Naive B cell (primary cell): ENCODE measurements around the gene THADA. TPM values are rescaled to one million over a fixed set of nuclear protein-coding genes. Genes with fewer than 3 reads are reported as not detected.

ENCODE experiments used
- ATAC-seq, 2 donors: fragments of 150-1000 bp; cut with Tn5 transposase; 2 replicates each; pipeline ENCODE4 v1.10.0; 2021; ENCODE audit warnings: low read depth in 2 of 2, mild to moderate bottlenecking in 2 of 2, moderate library complexity in 2 of 2
- DNase-seq: peaks from one replicate; pipeline ENCODE4 v3.0.0; 2022
- H3K27ac Mint-ChIP-seq, 6 donors: one replicate each; pipeline ENCODE4 v1.8.0; 2020 to 2022; ENCODE audit warnings: mild to moderate bottlenecking in 6 of 6, mixed read lengths in 6 of 6, moderate library complexity in 5 of 6, inconsistent platforms in 2 of 6
- H3K27me3 Mint-ChIP-seq, 3 donors: one replicate each; pipeline ENCODE4 v1.8.0; 2021 to 2022; ENCODE audit warnings: mixed read lengths in 3 of 3, mild to moderate bottlenecking in 1 of 3
- H3K36me3 Mint-ChIP-seq, 2 donors: one replicate each; pipeline ENCODE4 v1.8.0; 2020 to 2022; ENCODE audit warnings: mixed read lengths in 2 of 2, inconsistent platforms in 1 of 2, mild to moderate bottlenecking in 1 of 2
- H3K4me1 Mint-ChIP-seq, 3 donors: one replicate each; pipeline ENCODE4 v1.8.0; 2020 to 2022; ENCODE audit warnings: mixed read lengths in 3 of 3, inconsistent platforms in 1 of 3, mild to moderate bottlenecking in 1 of 3, moderate library complexity in 1 of 3
- H3K4me3 Mint-ChIP-seq, 8 donors: one replicate each; pipeline ENCODE4 v1.8.0; 2020 to 2022; ENCODE audit warnings: mild to moderate bottlenecking in 8 of 8, mixed read lengths in 8 of 8, moderate library complexity in 8 of 8, inconsistent platforms in 2 of 8
- H3K9me3 Mint-ChIP-seq, 7 donors: one replicate each; pipeline ENCODE4 v1.8.0; 2020 to 2022; ENCODE audit warnings: mixed read lengths in 7 of 7, mild to moderate bottlenecking in 5 of 7, inconsistent platforms in 2 of 7, moderate library complexity in 1 of 7
- polyA plus RNA-seq, 6 donors: library from polyadenylated mRNA; unstranded; fragments of 300-500 nt; fragmentation: Illumina TruSeq; gene quantifications; one replicate each; pipeline ENCODE4 v1.2.3, GENCODE V29; 2021; ENCODE audit warnings: low read depth in 6 of 6

Gene THADA
- polyA plus RNA-seq, 6 donors from 2014 or later: 8.3 to 20.2 (median 13.0) TPM

DNA sequence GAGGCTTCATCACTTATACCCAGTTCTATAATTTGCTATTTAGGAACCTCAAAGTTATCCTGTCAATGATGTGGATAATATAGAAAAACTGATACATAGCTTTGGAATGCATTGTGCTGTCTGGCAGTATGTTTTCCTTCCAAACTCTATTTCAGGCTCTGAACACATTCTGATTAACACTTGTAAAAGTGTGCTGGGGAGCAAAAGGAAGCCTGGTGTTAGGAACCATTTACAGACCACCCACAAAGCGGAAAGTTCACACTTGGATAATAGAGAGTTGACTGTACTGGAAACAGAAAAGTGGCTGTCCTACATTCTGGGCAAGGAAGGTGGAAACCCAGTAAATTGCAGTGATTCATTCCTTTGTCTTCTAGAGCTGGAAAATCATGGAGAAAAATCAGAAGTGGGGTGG is 254.9 kb downstream of the THADA start:
- Mint-ChIP-seq H3K27me3 (no peaks in the 10 kb centered on the region), H3K27ac (peak overlapping the region in 1 of 6 donors; percentile 2), H3K9me3 (no peaks in the 10 kb centered on the region), H3K4me1 (no peaks in the 10 kb centered on the region), H3K4me3 (no peak overlapping the region), H3K36me3 (peaks cover 32 to 49% of the 10 kb centered on the region in 2 donors)
- ATAC-seq (no peak), DNase-seq (no peak)

DNA sequence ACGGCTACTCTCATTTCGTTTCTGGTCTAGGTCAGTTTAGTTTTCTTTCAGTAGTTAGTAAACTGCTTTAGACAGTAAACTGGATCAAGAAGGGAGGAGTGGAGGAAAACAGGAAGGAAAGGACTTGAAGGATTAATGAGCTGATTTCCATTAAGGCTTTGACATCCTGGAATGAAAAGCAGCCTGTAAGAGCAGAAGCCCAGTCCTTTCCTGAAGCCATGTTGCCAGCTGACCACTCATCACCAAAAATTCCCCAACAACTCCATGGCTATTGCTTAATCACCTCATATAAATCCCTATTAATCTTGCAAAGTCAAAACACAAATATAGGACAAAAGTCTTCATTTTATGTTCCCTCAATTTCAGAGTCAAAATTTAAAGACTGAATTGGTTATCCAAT is 255.8 kb downstream of the THADA start:
- Mint-ChIP-seq H3K36me3 (peaks cover 32 to 52% of the 10 kb centered on the region in 2 donors), H3K9me3 (no peaks in the 10 kb centered on the region), H3K4me3 (no peak overlapping the region), H3K27me3 (no peaks in the 10 kb centered on the region), H3K27ac (no peak overlapping the region), H3K4me1 (no peaks in the 10 kb centered on the region)
- ATAC-seq: no peak
- DNase-seq: no peak

DNA sequence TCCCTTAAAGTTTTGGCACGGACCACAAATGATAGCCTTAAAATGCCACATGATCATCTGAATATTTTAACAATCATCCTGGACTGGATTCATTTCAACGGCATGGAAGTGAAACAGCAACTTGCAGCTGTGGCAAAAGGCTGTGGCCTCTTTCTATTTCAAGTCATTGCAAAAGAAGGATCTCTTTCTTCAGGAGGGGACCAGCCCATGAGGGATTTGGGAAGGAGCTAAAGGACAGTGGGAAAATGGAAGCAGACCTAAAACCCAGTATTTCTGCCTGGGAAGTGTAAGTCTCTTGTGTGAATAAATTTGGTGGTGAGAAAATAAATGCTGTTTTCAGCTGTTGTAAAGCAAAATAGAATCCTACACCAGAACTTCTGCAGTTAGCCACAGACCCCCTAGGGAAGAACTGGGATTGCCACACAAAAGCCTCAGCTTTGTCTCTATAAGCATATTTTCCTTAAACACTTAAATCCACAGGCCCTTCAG is 262.1 kb downstream of the THADA start:
- Mint-ChIP-seq H3K27ac (peak overlapping the region in 2 of 6 donors; percentile 34 to 46), H3K4me1 (peaks cover 0 to 4% (median 3%) of the 10 kb centered on the region in 3 donors), H3K4me3 (no peak overlapping the region), H3K27me3 (no peaks in the 10 kb centered on the region), H3K9me3 (no peaks in the 10 kb centered on the region), H3K36me3 (peaks cover 12 to 42% of the 10 kb centered on the region in 2 donors)
- DNase-seq (no peak), ATAC-seq (no peak)

DNA sequence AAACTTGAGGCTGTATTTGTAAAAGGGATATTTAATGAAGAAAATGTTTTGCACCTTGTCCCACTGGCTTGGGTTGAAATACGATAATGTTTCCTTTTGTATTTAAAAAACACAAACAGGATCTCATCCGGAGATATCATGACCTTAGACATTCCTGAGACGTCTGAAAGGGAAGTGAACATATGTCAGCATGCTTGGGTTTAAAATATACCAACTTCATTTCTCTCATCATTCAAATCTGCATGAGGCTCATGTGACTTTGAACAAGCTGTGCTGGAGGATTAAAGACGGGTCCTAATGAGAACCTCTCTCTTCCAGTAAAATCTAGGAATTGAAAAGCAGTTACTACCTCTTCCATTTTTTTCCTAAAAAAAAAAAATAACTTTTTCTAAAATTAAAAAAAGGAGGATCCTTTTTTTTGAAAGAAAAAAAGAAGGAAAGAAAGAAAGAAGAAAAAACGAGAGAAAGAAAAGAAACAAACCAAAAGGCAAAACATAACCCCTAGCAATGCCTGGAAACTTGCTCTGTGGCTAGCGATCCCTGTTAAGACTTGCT is 262.7 kb downstream of the THADA start:
- DNase-seq (no peak), ATAC-seq (no peak)
- H3K4me1 Mint-ChIP-seq: peaks cover 0 to 4% (median 3%) of the 10 kb centered on the region in 3 donors
- H3K36me3 Mint-ChIP-seq: peaks cover 12 to 38% of the 10 kb centered on the region in 2 donors
- peak overlapping the region in 1 of 6 donors; percentile 34 for H3K27ac Mint-ChIP-seq
- no peak overlapping the region for H3K4me3 Mint-ChIP-seq
- no peaks in the 10 kb centered on the region for H3K9me3 Mint-ChIP-seq
- no peaks in the 10 kb centered on the region for H3K27me3 Mint-ChIP-seq

DNA sequence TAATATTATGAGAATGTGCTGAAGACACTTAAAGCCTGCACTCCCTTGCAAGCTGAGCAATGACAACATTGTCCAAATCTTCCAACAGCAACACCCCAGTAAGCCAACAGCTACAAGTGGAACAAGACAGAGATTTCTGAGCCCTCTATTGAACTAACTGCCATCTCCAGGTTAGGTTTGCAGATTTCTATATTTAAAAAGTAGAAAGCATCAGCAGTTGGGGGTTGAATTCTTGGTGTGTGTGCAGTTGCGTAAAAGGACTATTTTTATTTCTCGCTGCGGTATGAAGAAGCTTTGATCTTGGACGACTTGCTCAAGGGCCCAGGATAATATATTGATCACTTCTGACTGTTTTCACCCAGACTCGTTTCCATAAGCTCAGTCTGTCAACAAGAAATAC is 263.2 kb downstream of the THADA start:
- peaks cover 0 to 4% (median 3%) of the 10 kb centered on the region in 3 donors for H3K4me1 Mint-ChIP-seq
- H3K27me3 Mint-ChIP-seq: no peaks in the 10 kb centered on the region
- ATAC-seq (no peak), DNase-seq (no peak)
- H3K27ac Mint-ChIP-seq: no peak overlapping the region
- peaks cover 12 to 37% of the 10 kb centered on the region in 2 donors for H3K36me3 Mint-ChIP-seq
- H3K4me3 Mint-ChIP-seq: no peak overlapping the region
- no peaks in the 10 kb centered on the region for H3K9me3 Mint-ChIP-seq

DNA sequence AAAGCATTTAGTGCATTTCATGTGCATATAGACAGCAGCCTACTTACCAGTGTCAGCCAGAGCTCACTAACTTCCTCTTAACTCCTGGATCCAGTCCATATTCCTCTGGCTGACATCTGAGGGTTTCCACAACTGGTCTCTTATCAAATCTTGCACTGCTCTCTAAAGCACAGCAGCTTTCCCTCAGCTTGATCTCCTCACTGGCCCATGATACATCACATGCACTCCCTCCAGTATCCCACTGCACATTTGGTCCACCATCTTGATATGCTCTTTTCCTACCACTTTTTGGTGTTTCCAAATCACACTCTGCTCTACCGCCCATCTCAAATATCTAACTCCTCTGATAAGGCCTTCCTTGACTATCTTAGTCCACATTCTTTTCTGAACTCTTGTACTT is 264.4 kb downstream of the THADA start:
- Mint-ChIP-seq H3K4me1 (peaks cover 3 to 4% (median 4%) of the 10 kb centered on the region in 3 donors), H3K27me3 (no peaks in the 10 kb centered on the region), H3K36me3 (peaks cover 21 to 25% of the 10 kb centered on the region in 2 donors), H3K27ac (no peak overlapping the region), H3K4me3 (no peak overlapping the region), H3K9me3 (no peaks in the 10 kb centered on the region)
- ATAC-seq (no peak), DNase-seq (no peak)

DNA sequence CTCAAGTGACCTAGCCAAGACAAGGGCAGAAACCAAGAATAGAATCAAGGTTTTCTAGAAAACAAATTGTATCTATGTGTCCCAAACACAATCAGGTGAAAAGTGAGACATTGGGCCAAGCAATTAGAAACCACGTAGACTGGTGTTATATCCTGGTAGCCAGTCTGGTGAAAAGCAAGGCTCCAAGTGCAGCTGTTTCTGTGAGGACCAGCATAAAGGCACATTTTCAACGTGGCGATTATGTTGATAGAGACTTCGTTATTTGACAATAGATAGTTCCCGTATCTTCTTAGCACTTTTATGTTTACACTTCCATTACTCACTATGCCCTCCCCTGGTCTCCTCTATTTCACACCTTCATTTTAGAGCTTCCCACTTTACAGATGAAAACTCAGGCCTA is 266.2 kb downstream of the THADA start:
- Mint-ChIP-seq H3K9me3 (no peaks in the 10 kb centered on the region), H3K27ac (no peak overlapping the region), H3K4me1 (peaks cover 3 to 4% (median 4%) of the 10 kb centered on the region in 3 donors), H3K36me3 (peaks cover 17 to 39% of the 10 kb centered on the region in 2 donors), H3K27me3 (no peaks in the 10 kb centered on the region), H3K4me3 (no peak overlapping the region)
- ATAC-seq (no peak), DNase-seq (no peak)

DNA sequence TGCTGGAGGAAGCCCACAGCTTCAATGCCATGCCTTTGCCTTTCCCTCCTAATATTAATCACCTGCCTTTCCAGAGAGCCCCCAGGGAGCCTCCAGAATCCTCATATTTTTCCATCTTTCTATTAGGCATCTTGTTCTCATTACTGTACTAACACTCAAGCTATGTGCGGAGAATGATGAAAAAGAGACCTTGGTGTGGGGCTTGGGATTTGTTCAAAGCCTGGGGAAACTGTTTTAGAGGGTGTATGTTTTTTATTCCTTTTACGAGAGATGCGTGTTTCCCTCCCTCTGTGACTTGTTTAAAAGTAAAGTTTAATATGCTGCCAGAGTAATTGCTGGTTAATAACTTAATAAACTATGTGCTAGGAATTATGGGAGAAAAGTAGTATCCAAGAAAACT is 267.0 kb downstream of the THADA start:
- peaks cover 0 to 4% (median under 1%) of the 10 kb centered on the region in 3 donors for H3K4me1 Mint-ChIP-seq

DNA sequence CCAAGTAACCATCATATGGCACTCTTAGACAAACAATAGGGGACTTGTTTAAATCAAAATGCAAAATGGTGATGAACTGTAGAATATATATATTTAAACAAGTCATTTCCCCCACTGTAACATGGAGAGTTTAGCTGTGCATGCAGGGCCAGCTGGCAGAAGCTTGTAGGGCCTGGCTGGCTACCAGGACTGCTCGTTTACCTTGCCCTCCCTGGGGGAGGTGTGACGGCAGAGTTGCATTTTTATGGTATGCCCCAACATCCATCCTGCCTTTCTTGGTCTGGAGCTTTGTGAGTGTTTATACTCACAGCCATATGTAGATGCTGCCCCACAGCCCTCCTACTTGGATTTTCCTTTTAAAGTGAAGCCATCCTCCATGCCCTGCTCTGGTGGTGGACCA is 267.7 kb downstream of the THADA start:
- peaks cover 0 to 4% (median 0%) of the 10 kb centered on the region in 3 donors for H3K4me1 Mint-ChIP-seq
- H3K27me3 Mint-ChIP-seq: no peaks in the 10 kb centered on the region
- no peak for DNase-seq
- H3K27ac Mint-ChIP-seq: no peak overlapping the region
- H3K36me3 Mint-ChIP-seq: peaks cover 21 to 40% of the 10 kb centered on the region in 2 donors
- H3K4me3 Mint-ChIP-seq: no peak overlapping the region
- no peak for ATAC-seq
- H3K9me3 Mint-ChIP-seq: no peaks in the 10 kb centered on the region

More for the DNA sequence above, 267.0 kb downstream of the THADA start:
- Mint-ChIP-seq H3K9me3 (no peaks in the 10 kb centered on the region), H3K27me3 (no peaks in the 10 kb centered on the region), H3K36me3 (peaks cover 20 to 39% of the 10 kb centered on the region in 2 donors), H3K4me3 (no peak overlapping the region), H3K27ac (no peak overlapping the region)
- DNase-seq (no peak), ATAC-seq (no peak)

DNA sequence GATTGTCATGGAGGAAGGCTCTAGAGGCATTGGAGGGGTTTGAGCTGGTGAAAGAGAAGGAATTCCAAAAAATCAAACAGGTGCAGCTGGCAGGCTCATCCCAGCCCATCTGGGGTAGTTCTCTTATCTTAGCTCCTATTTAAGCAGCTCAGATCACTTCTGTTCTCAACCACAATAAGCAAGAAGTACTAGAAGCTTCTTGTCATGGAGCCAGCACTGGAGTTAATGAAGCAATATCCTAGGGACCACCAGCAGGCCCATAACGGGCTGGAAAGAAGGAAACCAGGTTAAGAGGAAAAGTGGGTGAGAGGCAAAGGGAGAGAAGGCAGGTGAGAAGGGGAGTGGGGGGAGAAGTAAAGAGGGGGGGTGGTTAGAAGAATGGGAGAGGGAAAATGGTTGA is 268.7 kb downstream of the THADA start:
- peaks cover 0 to 4% (median 0%) of the 10 kb centered on the region in 3 donors for H3K4me1 Mint-ChIP-seq
- H3K36me3 Mint-ChIP-seq: peaks cover 10 to 43% of the 10 kb centered on the region in 2 donors
- DNase-seq (no peak), ATAC-seq (no peak)
- H3K4me3 Mint-ChIP-seq: no peak overlapping the region
- no peaks in the 10 kb centered on the region for H3K9me3 Mint-ChIP-seq
- H3K27me3 Mint-ChIP-seq: no peaks in the 10 kb centered on the region
- peak overlapping the region in 2 of 6 donors; percentile 25 to 52 for H3K27ac Mint-ChIP-seq

DNA sequence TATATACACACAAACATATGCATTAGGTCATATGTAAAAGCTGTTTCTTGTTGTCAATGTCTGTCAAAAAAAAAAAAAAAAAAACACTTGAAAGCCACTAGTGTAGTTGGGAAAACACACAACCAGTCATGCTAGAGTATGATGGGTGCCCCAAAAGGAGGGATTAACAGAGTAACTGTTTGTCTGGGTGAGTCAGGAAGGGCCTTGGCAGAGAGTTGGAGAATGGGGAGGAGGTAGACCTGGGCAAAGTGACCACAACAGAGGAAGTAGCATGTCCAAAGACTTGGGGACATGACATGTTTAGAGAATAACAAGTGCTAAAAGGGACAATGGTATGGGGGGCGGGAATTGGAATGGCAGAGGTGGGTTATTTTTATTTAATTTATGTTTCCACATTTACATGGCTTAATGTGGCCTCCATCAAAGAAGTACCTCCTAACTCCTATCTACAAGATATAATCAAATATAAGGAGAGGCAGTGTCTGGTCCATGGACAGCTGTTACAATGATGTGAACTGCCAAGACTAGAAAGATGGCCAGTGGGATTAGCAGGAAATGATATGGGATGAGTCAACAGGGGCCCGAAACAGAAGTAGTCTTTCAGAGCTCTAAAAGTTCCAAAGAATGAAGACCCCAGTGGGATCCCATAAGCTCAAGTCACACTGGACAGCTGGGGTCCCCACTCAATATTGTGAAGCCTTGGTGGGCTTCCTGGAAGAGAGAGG is 269.6 kb downstream of the THADA start:
- no peak overlapping the region for H3K4me3 Mint-ChIP-seq
- no peaks in the 10 kb centered on the region for H3K27me3 Mint-ChIP-seq
- H3K4me1 Mint-ChIP-seq: peaks cover 0 to 4% (median 0%) of the 10 kb centered on the region in 3 donors
- peaks cover 13 to 43% of the 10 kb centered on the region in 2 donors for H3K36me3 Mint-ChIP-seq
- H3K27ac Mint-ChIP-seq: peak overlapping the region in 2 of 6 donors; percentile 52 to 60
- H3K9me3 Mint-ChIP-seq: no peaks in the 10 kb centered on the region
- ATAC-seq (no peak), DNase-seq (no peak)

DNA sequence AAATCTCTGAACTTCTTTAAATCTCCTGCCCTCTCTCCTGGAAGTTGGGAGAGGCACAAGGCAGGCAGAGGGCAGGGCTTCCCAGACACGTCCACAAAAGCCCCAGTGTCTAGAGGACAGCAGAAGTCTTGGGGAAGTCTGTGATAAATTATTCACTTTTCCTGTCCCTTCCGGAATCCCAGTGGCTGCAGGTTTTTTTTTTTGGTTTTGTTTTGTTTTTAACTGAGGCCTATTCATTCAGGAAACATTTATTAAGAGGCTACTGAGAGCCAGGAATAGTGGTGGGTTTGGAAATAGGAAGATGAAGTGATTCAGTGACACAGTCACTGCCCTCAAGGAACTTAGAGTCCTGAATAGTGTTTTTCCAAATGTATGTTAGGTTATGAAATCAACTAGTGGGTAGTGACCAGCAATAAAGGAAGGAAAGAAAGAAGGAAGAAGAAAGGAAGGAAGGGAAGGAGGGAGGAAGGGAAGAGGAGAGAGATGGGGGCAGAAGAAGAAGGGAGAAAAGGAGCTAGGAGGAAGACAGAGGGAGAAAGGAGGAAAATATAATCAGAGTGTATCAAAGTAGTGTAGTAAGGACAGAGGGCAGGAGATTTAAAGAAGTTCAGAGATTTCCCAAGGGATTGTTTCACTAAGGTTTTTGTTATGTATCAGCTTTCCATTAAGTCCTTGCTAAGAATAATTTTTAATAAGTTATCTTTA is 270.6 kb downstream of the THADA start:
- Mint-ChIP-seq H3K36me3 (peaks cover 17 to 41% of the 10 kb centered on the region in 2 donors), H3K27me3 (no peaks in the 10 kb centered on the region), H3K4me3 (peak overlapping the region in 1 of 8 donors; percentile 1), H3K4me1 (peaks cover 0 to 4% (median 0%) of the 10 kb centered on the region in 3 donors), H3K9me3 (no peaks in the 10 kb centered on the region), H3K27ac (peak overlapping the region in 2 of 6 donors; percentile 36 to 37)
- DNase-seq: no peak
- no peak for ATAC-seq

DNA sequence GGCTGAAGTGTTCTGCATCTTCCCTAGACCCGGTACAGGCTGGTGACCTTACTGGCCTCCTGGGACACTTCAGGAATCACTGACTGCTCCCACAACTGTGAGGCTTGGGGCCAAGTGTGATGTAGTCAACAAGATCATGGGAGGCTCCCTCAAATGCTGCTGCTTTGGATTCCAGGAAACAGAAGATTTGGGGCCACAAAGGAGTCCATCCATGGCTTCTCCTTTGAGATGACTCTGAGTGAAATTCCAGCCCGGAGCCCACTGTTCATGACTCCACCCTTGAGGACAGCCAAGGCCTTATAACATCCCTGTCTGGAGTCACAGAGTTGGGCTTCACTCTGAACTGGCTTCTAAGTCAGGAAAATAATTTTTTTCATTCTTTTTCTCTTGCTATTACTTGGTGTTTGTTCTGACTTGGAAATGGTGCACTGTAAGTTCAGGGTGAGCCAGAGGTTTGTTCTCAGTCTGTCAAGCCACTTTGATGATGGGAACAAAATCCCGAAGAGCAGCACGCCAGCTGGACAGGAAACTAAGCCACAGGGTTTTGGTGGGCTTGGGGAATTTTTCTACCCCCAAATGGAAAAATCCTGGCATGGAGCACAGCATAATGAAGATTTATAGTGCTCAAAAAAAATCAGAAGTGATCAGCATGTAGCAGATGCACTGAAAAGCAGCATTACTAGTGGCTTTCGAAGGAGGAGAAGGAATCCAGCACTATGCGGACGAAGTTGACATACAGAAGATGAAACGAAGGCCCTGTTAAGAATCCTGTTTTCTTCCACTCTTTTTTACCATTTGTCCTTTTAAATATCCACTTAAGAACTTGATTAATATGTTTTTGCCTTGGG is 271.4 kb downstream of the THADA start:
- ATAC-seq (no peak), DNase-seq (no peak)
- Mint-ChIP-seq H3K4me1 (peaks cover 0 to 4% (median 0%) of the 10 kb centered on the region in 3 donors), H3K27ac (no peak overlapping the region), H3K9me3 (no peaks in the 10 kb centered on the region), H3K36me3 (peaks cover 25 to 36% of the 10 kb centered on the region in 2 donors), H3K4me3 (no peak overlapping the region), H3K27me3 (no peaks in the 10 kb centered on the region)
